OCI-LY3 (cell line): Measurements from ENCODE around the gene SPG7.

Experiments
- H2AFZ ChIP-seq: fragments of 200-600, 300-600 bp; shearing (Covaris generic); 2 replicates; pipeline ENCODE4 v1.6.0; 2014; ENCODE audit warnings: antibody characterized with exemption, low read depth, low read length
- H3K27ac ChIP-seq: fragments of 200-600, 300-600 bp; sonication (generic); 2 replicates; pipeline ENCODE4 v1.5.1; 2014; ENCODE audit warnings: mild to moderate bottlenecking, low read length, moderate library complexity, mixed read lengths
- H3K27me3 ChIP-seq: fragments of 200-600, 300-600 bp; sonication (generic); 2 replicates; pipeline ENCODE4 v1.6.1; 2014; ENCODE audit warnings: low read depth, low read length, mixed read lengths
- H3K36me3 ChIP-seq: fragments of 200-600, 300-600 bp; sonication (generic); replicated peaks from 2 replicates; pipeline ENCODE3; 2014; ENCODE audit warnings: low read depth, low read length, mixed read lengths
- H3K4me1 ChIP-seq: fragments of 300-600, 200-600 bp; sonication (generic); 2 replicates; pipeline ENCODE4 v1.6.1; 2014; ENCODE audit warnings: low read length, mixed read lengths
- H3K4me2 ChIP-seq: fragments of 200-600, 300-600 bp; sonication (generic); 2 replicates; pipeline ENCODE4 v1.6.1; 2014; ENCODE audit warnings: low read length, mixed read lengths
- H3K4me3 ChIP-seq: fragments of 300-600, 200-600 bp; sonication (generic); 2 replicates; pipeline ENCODE4 v1.5.1; 2014; ENCODE audit warnings: antibody characterized with exemption, mild to moderate bottlenecking, low read length, moderate library complexity
- H3K79me2 ChIP-seq: fragments of 300-600, 200-600 bp; shearing (Covaris generic); 2 replicates; pipeline ENCODE4 v1.6.1; 2014; ENCODE audit warnings: mild to moderate bottlenecking, low read length, mixed read lengths
- H3K9ac ChIP-seq: fragments of 300-600, 200-600 bp; shearing (Covaris generic); 2 replicates; pipeline ENCODE4 v1.6.0; 2014; ENCODE audit warnings: mild to moderate bottlenecking, low read length, moderate library complexity
- H3K9me3 ChIP-seq: fragments of 200-600, 300-600 bp; shearing (Covaris generic); 2 replicates; pipeline ENCODE4 v1.6.1; 2014; ENCODE audit warnings: low read length, mixed read lengths; ENCODE audit not compliant: insufficient read depth
- H4K20me1 ChIP-seq: fragments of 200-600, 300-600 bp; sonication (generic); 2 replicates; pipeline ENCODE4 v1.6.1; 2016; ENCODE audit warnings: low read length, mixed read lengths; ENCODE audit not compliant: insufficient read depth
- EZH2phosphoT487 ChIP-seq: fragments of 200-600 bp; shearing (Covaris generic); IDR thresholded peaks from 2 replicates; pipeline ENCODE4 v1.6.1; 2018; ENCODE audit warnings: antibody characterized with exemption, mixed run types, low read depth
- TF ChIP-seq, protein P1 (sequence below): fragments of 200-600, 300-600 bp; sonication (generic); IDR thresholded peaks from 2 replicates; pipeline ENCODE4 v1.5.1; 2014; ENCODE audit warnings: antibody characterized with exemption, low read length, low read depth

The SPG7 gene

DNA sequence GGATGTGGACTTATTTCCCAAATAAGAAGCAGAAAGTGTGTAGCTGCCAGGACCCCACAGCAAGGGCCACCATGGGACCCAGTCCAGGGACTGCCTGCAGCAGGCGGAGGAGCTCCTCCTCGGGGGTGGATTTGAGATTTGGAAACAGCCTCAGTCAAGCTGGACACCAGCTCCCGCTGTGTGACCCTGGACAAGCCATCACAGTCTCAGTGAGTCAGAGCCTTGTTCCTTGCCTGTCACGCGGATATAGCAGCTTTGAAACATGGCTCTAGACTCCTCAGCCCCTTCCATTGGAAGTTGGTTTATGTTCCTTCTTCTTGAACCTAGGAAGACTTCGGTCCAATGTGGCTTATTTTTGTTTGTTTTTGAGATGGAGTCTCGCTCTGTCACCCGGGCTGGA is 92.8 kb downstream of the SPG7 start:
- Histone ChIP-seq H3K9me3 (no peaks in the 10 kb centered on the region), H3K27me3 (no peaks in the 10 kb centered on the region), H4K20me1 (no peaks in the 10 kb centered on the region), H3K4me2 (no peak overlapping the region), H3K9ac (no peak overlapping the region), H3K36me3 (no peaks in the 10 kb centered on the region), H3K4me3 (no peak overlapping the region), H3K27ac (no peak overlapping the region), H3K4me1 (peaks cover 3% of the 10 kb centered on the region; the same call in 1 of the 2 replicates), H3K79me2 (no peaks in the 10 kb centered on the region), H2AFZ (no peak overlapping the region)
- no peak for TF ChIP-seq EZH2phosphoT487
- TF ChIP-seq, protein P1, sequence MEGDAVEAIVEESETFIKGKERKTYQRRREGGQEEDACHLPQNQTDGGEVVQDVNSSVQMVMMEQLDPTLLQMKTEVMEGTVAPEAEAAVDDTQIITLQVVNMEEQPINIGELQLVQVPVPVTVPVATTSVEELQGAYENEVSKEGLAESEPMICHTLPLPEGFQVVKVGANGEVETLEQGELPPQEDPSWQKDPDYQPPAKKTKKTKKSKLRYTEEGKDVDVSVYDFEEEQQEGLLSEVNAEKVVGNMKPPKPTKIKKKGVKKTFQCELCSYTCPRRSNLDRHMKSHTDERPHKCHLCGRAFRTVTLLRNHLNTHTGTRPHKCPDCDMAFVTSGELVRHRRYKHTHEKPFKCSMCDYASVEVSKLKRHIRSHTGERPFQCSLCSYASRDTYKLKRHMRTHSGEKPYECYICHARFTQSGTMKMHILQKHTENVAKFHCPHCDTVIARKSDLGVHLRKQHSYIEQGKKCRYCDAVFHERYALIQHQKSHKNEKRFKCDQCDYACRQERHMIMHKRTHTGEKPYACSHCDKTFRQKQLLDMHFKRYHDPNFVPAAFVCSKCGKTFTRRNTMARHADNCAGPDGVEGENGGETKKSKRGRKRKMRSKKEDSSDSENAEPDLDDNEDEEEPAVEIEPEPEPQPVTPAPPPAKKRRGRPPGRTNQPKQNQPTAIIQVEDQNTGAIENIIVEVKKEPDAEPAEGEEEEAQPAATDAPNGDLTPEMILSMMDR: no peak

DNA sequence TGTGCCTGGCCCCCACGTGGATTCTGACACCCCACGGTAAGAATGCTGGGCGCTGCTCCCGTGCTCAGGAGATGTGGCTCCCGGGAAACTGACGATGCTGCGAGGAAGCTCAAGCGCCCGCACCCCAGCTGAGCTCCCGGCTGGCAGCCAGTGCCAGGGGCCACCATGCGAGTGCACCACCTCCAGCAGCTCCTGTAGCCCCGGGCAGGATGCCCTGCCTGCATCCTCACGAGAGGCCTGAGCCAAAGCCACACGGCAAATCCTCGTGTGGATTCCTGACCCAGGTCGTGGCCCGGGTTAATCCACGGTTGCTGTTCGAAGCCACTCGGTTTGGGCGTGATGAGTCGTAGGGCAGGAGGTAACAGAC is 93.7 kb downstream of the SPG7 start:
- TF ChIP-seq EZH2phosphoT487: no peak
- TF ChIP-seq, protein P1: no peak
- no peak overlapping the region for H3K9ac ChIP-seq
- no peak overlapping the region for H3K27ac ChIP-seq
- H3K36me3 ChIP-seq: no peaks in the 10 kb centered on the region
- H4K20me1 ChIP-seq: no peaks in the 10 kb centered on the region
- no peak overlapping the region for H3K4me2 ChIP-seq
- no peak overlapping the region for H3K4me3 ChIP-seq
- H3K4me1 ChIP-seq: peaks cover 3% of the 10 kb centered on the region; the same call in 1 of the 2 replicates
- H2AFZ ChIP-seq: no peak overlapping the region
- H3K79me2 ChIP-seq: no peaks in the 10 kb centered on the region
- H3K27me3 ChIP-seq: no peaks in the 10 kb centered on the region
- H3K9me3 ChIP-seq: no peaks in the 10 kb centered on the region

DNA sequence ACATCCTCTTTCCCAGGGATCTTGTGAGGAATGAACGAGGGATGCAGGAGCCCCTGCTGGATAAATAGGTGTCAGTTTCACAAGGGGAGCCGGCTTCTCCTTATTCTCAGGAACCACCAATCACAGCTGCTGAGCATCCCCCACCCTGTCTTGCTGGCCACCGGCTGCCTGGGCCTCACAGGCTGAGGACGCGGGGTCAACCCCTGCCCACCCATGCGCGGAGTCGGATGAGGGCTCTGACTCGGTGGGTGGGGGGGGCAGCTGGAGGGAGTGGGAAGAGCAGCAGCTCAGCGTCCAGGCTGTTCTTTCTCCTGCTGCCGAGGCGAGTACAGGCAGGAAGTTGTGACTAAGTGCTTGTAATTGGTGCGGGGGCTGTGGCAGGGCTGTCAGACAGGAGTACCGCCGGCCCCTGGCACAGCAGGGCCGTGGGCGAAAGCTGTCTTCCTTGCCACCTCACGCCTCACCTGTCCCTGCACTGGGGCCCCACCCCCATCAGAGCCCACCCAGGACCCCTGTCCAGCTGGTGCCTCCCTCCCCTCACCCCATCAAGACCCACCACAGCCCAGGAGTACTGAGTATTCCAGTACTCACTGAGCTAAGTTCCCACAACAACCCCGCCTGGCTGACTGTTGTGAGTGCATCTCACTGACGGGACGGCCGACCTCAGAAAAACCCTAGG is 94.2 kb downstream of the SPG7 start:
- Histone ChIP-seq H4K20me1 (no peaks in the 10 kb centered on the region), H2AFZ (no peak overlapping the region), H3K27ac (no peak overlapping the region), H3K79me2 (no peaks in the 10 kb centered on the region), H3K9me3 (no peaks in the 10 kb centered on the region), H3K4me2 (no peak overlapping the region), H3K4me1 (peaks cover 3% of the 10 kb centered on the region; the same call in 1 of the 2 replicates), H3K36me3 (no peaks in the 10 kb centered on the region), H3K4me3 (no peak overlapping the region), H3K27me3 (no peaks in the 10 kb centered on the region), H3K9ac (no peak overlapping the region)
- TF ChIP-seq EZH2phosphoT487: no peak
- TF ChIP-seq, protein P1: no peak

DNA sequence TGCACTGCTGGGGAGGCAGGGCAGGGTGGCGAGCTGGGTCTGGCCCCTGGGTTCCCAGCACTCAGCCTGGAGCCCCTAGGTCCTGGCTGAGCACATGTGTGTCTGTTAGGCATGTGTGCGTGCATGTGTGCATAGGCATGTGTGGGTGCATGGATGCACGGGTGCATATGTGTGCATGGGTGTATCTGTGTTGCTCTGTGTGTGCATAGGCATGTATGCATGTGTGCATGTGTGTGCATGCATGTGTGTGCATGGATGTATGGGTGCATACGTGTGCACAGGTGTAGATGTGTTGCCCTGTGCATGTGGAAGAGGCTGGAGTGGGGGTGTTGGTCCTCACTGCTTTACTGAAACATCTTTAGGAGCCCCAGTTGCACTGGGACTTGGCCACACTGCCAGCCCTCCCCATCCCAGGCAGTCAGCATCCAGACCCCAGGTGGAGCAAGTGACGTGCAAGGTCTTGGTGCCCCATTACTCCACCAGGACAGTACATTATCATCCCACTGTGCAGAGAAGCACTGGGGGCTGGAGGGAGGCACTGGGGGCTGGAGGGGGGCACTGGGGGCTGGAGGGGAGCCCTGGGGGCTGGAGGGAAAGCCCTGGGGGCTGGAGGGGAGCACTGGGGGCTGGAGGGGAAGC is 94.9 kb downstream of the SPG7 start:
- no peaks in the 10 kb centered on the region for H4K20me1 ChIP-seq
- no peak overlapping the region for H3K9ac ChIP-seq
- no peak overlapping the region for H3K4me3 ChIP-seq
- no peak for TF ChIP-seq EZH2phosphoT487
- TF ChIP-seq, protein P1: no peak
- no peak overlapping the region for H3K27ac ChIP-seq
- H2AFZ ChIP-seq: no peak overlapping the region
- no peaks in the 10 kb centered on the region for H3K27me3 ChIP-seq
- H3K4me1 ChIP-seq: peaks cover 3% of the 10 kb centered on the region; the same call in 1 of the 2 replicates
- H3K9me3 ChIP-seq: no peaks in the 10 kb centered on the region
- H3K79me2 ChIP-seq: no peaks in the 10 kb centered on the region
- no peaks in the 10 kb centered on the region for H3K36me3 ChIP-seq
- H3K4me2 ChIP-seq: no peak overlapping the region
